ENCODE results near the gene DHRS1. TPM values are rescaled to one million over a fixed set of nuclear protein-coding genes. Genes with fewer than 3 reads are reported as not detected.

The DHRS1 gene
- polyA plus RNA-seq, 1 donor (not counting 4 experiments of a cell fraction or from before 2014, with no cell fraction given): 65.1 TPM

DNA sequence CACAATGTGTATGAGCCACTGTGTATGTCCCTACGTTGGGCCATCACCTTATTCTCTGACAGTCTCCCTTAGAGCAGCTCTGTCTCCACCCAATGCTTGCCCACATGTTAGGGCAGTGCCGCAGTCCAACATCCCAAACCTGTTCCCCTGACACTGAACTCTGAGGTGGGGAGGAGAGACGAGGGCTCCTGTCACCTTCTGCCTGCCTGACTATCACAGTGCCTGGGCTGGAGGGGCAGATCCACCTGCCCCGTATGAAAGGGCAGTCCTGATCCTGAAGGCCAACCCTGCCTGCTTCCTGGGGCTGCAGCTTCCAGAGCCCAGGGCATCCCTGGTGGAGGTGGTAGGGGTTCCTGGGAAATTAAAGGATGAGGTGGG, 38.8 kb downstream of the DHRS1 start:
- H3K4me2 ChIP-seq (ENCODE audit: control insufficient read depth, extremely low read depth, insufficient read depth, low read depth, low read length): no peak overlapping the region
- TF ChIP-seq, protein P1, sequence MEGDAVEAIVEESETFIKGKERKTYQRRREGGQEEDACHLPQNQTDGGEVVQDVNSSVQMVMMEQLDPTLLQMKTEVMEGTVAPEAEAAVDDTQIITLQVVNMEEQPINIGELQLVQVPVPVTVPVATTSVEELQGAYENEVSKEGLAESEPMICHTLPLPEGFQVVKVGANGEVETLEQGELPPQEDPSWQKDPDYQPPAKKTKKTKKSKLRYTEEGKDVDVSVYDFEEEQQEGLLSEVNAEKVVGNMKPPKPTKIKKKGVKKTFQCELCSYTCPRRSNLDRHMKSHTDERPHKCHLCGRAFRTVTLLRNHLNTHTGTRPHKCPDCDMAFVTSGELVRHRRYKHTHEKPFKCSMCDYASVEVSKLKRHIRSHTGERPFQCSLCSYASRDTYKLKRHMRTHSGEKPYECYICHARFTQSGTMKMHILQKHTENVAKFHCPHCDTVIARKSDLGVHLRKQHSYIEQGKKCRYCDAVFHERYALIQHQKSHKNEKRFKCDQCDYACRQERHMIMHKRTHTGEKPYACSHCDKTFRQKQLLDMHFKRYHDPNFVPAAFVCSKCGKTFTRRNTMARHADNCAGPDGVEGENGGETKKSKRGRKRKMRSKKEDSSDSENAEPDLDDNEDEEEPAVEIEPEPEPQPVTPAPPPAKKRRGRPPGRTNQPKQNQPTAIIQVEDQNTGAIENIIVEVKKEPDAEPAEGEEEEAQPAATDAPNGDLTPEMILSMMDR (optimal IDR thresholded peaks at IDR 0.05 in 1 of 3, IDR thresholded peaks at IDR 0.05 in 1 of 3, conservative IDR thresholded peaks at IDR 0.05 in 1 of 3; ENCODE audit: extremely low read depth in 1 of 3, insufficient read depth in 2 of 3, low read length in 3 of 3): no peak
- no peak for TF ChIP-seq EZH2 (IDR thresholded peaks at IDR 0.05; ENCODE audit: low read length)
- no peak overlapping the region for H3K4me3 ChIP-seq (ENCODE audit: control insufficient read depth in 2 of 3, extremely low read depth in 1 of 3, insufficient read depth in 2 of 3, low read depth in 1 of 3, low read length in 3 of 3)
- no peaks in the 10 kb centered on the region for H3K9me1 ChIP-seq (ENCODE audit: control insufficient read depth, extremely low read depth, insufficient read depth, low read length)
- no peak for DNase-seq (ENCODE audit: low read depth, low spot score)
- H3K4me1 ChIP-seq (ENCODE audit: control insufficient read depth, extremely low read depth, insufficient read depth, low read length): peaks cover 33% of the 10 kb centered on the region
- H3K9ac ChIP-seq (ENCODE audit: control insufficient read depth, extremely low read depth, insufficient read depth, low read length): no peak overlapping the region
- H4K20me1 ChIP-seq (ENCODE audit: control insufficient read depth, extremely low read depth, insufficient read depth, low read length): no peaks in the 10 kb centered on the region
- H3K27ac ChIP-seq (ENCODE audit: control insufficient read depth, insufficient read depth, low read length): no peak overlapping the region
- H3K36me3 ChIP-seq (ENCODE audit: control insufficient read depth in 2 of 2, extremely low read depth in 1 of 2, insufficient read depth in 2 of 2, low read length in 2 of 2): peaks cover 6 to 10% of the 10 kb centered on the region in 2 experiments
- no peaks in the 10 kb centered on the region for H3K9me3 ChIP-seq (ENCODE audit: control insufficient read depth, low read depth, low read length)
- FAIRE-seq: no peak
- H2AFZ ChIP-seq (ENCODE audit: control insufficient read depth, low read length): no peak overlapping the region
- dilution Hi-C loops (cut with MboI; ENCODE audit: extremely low pct_ligation_motif_present, low sequenced_read_pairs): no loop called here
- H3K79me2 ChIP-seq (ENCODE audit: control insufficient read depth, insufficient read depth, low read length): no peaks in the 10 kb centered on the region
- H3K27me3 ChIP-seq (ENCODE audit: control insufficient read depth, extremely low read depth, insufficient read depth, low read length): no peaks in the 10 kb centered on the region

GRCh38 chr14:24260026-24260779, 39.4 kb downstream of the DHRS1 start:
- Histone ChIP-seq H3K9me1 (ENCODE audit: control insufficient read depth, extremely low read depth, insufficient read depth, low read length) (no peaks in the 10 kb centered on the region), H3K27me3 (ENCODE audit: control insufficient read depth, extremely low read depth, insufficient read depth, low read length) (no peaks in the 10 kb centered on the region), H3K36me3 (ENCODE audit: control insufficient read depth in 2 of 2, extremely low read depth in 1 of 2, insufficient read depth in 2 of 2, low read length in 2 of 2) (peaks cover 3 to 11% of the 10 kb centered on the region in 2 experiments), H3K4me3 (ENCODE audit: control insufficient read depth in 2 of 3, extremely low read depth in 1 of 3, insufficient read depth in 2 of 3, low read depth in 1 of 3, low read length in 3 of 3) (no peak overlapping the region), H2AFZ (ENCODE audit: control insufficient read depth, low read length) (no peak overlapping the region), H3K9ac (ENCODE audit: control insufficient read depth, extremely low read depth, insufficient read depth, low read length) (no peak overlapping the region), H3K79me2 (ENCODE audit: control insufficient read depth, insufficient read depth, low read length) (no peaks in the 10 kb centered on the region), H3K4me1 (ENCODE audit: control insufficient read depth, extremely low read depth, insufficient read depth, low read length) (peaks cover 33% of the 10 kb centered on the region), H3K4me2 (ENCODE audit: control insufficient read depth, extremely low read depth, insufficient read depth, low read depth, low read length) (no peak overlapping the region), H3K9me3 (ENCODE audit: control insufficient read depth, low read depth, low read length) (no peaks in the 10 kb centered on the region), H3K27ac (ENCODE audit: control insufficient read depth, insufficient read depth, low read length) (no peak overlapping the region), H4K20me1 (ENCODE audit: control insufficient read depth, extremely low read depth, insufficient read depth, low read length) (no peaks in the 10 kb centered on the region)
- dilution Hi-C loops (cut with MboI; ENCODE audit: extremely low pct_ligation_motif_present, low sequenced_read_pairs): no loop called here
- DNase-seq (ENCODE audit: low read depth, low spot score): no peak
- no peak for TF ChIP-seq EZH2 (IDR thresholded peaks at IDR 0.05; ENCODE audit: low read length)
- TF ChIP-seq, protein P1 (optimal IDR thresholded peaks at IDR 0.05 in 1 of 3, IDR thresholded peaks at IDR 0.05 in 1 of 3, conservative IDR thresholded peaks at IDR 0.05 in 1 of 3; ENCODE audit: extremely low read depth in 1 of 3, insufficient read depth in 2 of 3, low read length in 3 of 3): no peak
- no peak for FAIRE-seq

Measured in keratinocyte (primary cell).